Neuron (in vitro differentiated cells): ENCODE measurements around the gene MOSPD2.

ENCODE experiments used
- H2AFZ ChIP-seq: one replicate; pipeline ENCODE4 v1.6.1; 2013; ENCODE audit warnings: low read depth, mild to moderate bottlenecking, inconsistent platforms, low read length, moderate library complexity
- H3K27me3 ChIP-seq: one replicate; pipeline ENCODE4 v1.6.1; 2013; ENCODE audit warnings: low read length; ENCODE audit not compliant: insufficient read depth
- H3K36me3 ChIP-seq: one replicate; pipeline ENCODE4 v1.6.1; 2013; ENCODE audit warnings: low read length; ENCODE audit not compliant: insufficient read depth
- H3K4me1 ChIP-seq: one replicate; pipeline ENCODE4 v1.6.1; 2013; ENCODE audit warnings: low read length; ENCODE audit not compliant: insufficient read depth
- H3K4me3 ChIP-seq: 2 replicates; pipeline ENCODE4 v1.5.1; 2013; ENCODE audit warnings: mild to moderate bottlenecking, low read length, moderate library complexity
- H3K9me3 ChIP-seq: one replicate; pipeline ENCODE4 v1.6.1; 2013; ENCODE audit warnings: low read length

MOSPD2 gene

DNA sequence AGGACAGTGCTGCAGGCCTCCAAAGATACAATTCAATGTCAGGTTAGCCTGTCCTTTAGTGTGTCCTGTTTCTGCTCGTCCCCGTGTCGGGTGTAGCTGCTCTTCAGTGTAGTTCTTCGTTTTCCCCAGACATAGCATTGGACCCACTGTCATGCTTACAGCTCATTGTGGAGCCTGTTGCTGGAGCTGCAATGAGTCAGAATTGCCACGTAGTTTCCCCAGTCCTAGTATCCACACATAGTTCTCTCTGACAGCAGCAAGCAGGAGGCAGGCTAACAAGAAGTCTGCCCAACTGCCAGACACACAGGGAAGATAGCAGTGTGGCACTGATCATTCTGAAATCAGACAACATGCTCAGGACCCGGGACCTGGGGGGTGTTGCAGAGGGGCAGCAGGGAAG is 49.2 kb downstream of the MOSPD2 start:
- Histone ChIP-seq H3K4me1 (no peaks in the 10 kb centered on the region), H3K4me3 (no peak overlapping the region), H2AFZ (no peak overlapping the region), H3K9me3 (no peaks in the 10 kb centered on the region), H3K27me3 (peaks cover 3% of the 10 kb centered on the region), H3K36me3 (peaks cover 7% of the 10 kb centered on the region)

DNA sequence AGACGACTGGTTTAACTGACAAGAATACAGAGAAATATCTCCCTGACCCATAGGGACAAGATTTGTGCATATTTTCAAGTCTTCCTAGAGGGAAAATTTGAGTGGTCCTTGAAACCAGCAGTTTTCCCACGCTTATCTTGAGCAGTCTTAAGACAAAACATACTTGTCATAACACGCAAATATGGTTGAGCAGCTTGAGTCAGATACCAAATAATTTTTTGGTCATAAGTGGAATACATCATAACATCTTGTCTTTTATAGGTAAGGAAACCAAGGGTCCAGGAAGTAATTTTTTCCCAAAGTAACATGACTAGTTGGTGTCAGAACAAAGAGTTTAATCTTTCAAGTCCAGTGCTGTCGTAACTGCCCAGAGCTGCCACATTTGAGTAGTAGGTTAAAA is 50.5 kb downstream of the MOSPD2 start:
- no peaks in the 10 kb centered on the region for H3K9me3 ChIP-seq
- peaks cover 4% of the 10 kb centered on the region for H3K36me3 ChIP-seq
- no peaks in the 10 kb centered on the region for H3K27me3 ChIP-seq
- no peak overlapping the region for H2AFZ ChIP-seq
- H3K4me3 ChIP-seq: no peak overlapping the region
- no peaks in the 10 kb centered on the region for H3K4me1 ChIP-seq

DNA sequence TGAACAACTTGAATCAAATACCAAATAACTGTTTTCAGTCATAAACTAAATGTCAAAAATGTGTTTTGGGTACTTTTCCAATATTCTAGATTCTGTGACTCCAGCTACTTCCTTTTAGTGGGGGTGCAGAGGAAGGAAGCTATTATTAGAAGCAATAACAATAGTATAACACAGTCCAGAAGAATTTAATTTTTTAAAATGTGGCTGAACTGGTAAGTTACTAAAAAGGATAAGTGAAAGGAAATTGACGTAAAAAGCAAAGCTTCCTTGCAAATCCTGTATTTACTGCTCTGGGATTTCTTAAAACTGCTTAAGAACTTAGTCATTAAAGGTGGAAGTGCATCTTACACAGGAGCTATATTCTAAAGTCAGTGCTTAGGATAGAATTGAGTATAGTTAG is 53.2 kb downstream of the MOSPD2 start:
- Histone ChIP-seq H3K4me3 (no peak overlapping the region), H3K36me3 (no peaks in the 10 kb centered on the region)

DNA sequence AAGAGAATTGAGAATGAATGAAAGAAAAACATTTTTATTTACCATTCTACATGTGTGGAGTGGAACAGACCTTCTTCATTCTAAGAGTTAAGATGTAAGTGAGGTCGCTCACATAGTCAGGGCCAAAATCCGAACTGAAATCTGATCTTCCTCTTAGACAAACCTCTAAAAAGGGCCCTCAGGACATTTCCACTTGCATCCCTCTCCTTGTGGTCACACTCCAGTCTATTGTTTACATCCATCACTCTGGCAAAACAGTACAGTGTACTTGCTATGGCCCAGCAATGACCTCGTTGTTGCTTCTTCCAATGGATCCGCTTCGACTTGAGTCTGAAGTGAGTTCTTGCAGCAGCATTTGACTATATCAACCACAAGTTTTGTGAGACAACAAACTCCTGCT is 54.2 kb downstream of the MOSPD2 start:
- Histone ChIP-seq H3K36me3 (no peaks in the 10 kb centered on the region), H3K27me3 (no peaks in the 10 kb centered on the region), H3K4me1 (no peaks in the 10 kb centered on the region), H3K4me3 (no peak overlapping the region), H2AFZ (no peak overlapping the region), H3K9me3 (no peaks in the 10 kb centered on the region)

More for the DNA sequence above, 53.2 kb downstream of the MOSPD2 start:
- H3K4me1 ChIP-seq: no peaks in the 10 kb centered on the region
- H3K27me3 ChIP-seq: no peaks in the 10 kb centered on the region
- H2AFZ ChIP-seq: no peak overlapping the region
- H3K9me3 ChIP-seq: no peaks in the 10 kb centered on the region

DNA sequence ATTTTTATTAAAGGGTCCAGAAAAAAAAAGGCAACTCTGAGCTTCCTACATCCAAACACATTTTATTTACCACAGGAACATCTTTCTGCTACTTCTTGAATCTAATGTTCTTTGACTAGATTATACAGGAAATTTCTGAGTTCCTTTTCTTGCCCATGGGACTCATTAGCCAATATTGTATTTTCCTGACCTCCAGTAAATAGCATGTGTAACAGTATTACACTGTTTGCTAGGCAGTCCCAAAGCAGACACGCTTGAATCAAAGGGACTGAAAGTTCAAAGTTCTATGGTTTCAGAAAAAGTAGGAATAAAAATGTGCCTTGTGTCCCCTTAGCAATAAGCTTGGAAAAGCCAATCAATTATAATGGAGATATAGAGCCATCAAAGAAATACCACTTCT is 57.4 kb downstream of the MOSPD2 start:
- Histone ChIP-seq H3K9me3 (no peaks in the 10 kb centered on the region), H3K36me3 (no peaks in the 10 kb centered on the region), H3K4me1 (peaks cover 8% of the 10 kb centered on the region), H3K4me3 (no peak overlapping the region), H2AFZ (no peak overlapping the region), H3K27me3 (no peaks in the 10 kb centered on the region)

DNA sequence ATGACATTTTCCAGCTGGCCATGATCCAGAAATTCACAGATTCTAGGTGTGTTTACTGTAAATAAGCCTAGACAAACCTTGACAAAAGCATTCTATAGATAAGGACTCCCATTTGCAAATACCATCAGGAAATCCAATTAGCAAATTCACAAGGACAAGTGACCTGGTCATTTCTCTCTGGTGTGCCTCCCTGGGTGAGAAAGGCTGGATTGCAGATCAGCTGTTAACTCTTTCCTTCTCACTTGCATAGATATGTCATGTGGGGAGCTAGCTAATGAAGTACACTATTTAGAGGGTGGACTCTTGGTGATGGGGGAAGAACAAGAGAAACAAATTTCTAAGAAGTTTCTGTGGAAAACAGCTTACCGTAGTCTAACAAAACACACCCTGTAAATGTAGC is 58.9 kb downstream of the MOSPD2 start:
- Histone ChIP-seq H3K36me3 (no peaks in the 10 kb centered on the region), H2AFZ (no peak overlapping the region), H3K27me3 (no peaks in the 10 kb centered on the region), H3K4me3 (no peak overlapping the region), H3K4me1 (peaks cover 8% of the 10 kb centered on the region), H3K9me3 (no peaks in the 10 kb centered on the region)

DNA sequence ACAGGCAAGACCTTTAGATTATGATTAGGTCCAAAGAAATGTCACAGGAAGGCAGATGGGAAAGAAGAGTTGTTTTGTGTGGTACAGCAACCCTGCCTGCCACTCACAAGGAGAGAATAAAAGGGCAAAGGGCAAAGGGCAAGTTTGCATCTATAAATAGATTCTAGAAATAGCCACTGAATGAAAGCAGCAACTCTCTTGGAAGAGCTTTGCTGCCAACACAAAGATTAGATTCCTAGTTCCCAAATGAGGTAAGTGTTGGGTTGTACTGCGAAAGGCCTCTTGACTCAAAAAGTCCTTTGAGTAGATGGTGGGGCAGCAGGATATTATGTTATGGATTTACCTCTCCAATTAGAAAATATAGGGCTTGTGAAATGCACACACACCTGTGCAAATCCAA is 61.2 kb downstream of the MOSPD2 start:
- Histone ChIP-seq H3K36me3 (no peaks in the 10 kb centered on the region), H3K27me3 (no peaks in the 10 kb centered on the region), H2AFZ (no peak overlapping the region), H3K4me3 (no peak overlapping the region), H3K9me3 (no peaks in the 10 kb centered on the region), H3K4me1 (peaks cover 8% of the 10 kb centered on the region)

DNA sequence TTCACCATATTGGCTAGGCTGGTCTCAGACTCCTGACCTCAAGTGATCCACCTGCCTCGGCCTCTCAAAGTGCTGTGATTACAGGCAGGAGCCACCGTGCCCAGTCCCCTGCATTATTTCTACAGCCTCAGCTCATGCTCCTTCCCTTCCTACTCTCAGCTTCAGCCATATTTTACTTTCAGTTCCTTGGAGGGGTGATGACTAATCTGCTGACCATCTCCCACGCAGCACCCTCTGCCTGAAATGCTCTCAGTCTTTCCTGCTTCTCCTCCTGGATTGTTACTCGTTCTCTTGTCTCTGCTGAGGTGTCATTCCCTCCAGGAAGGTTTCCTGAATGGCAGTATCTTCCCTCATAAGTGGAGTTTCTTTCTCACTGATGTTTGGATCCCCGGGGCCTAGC is 63.3 kb downstream of the MOSPD2 start:
- Histone ChIP-seq H2AFZ (no peak overlapping the region), H3K4me1 (peaks cover 11% of the 10 kb centered on the region), H3K4me3 (no peak overlapping the region), H3K27me3 (no peaks in the 10 kb centered on the region), H3K36me3 (no peaks in the 10 kb centered on the region), H3K9me3 (no peaks in the 10 kb centered on the region)

DNA sequence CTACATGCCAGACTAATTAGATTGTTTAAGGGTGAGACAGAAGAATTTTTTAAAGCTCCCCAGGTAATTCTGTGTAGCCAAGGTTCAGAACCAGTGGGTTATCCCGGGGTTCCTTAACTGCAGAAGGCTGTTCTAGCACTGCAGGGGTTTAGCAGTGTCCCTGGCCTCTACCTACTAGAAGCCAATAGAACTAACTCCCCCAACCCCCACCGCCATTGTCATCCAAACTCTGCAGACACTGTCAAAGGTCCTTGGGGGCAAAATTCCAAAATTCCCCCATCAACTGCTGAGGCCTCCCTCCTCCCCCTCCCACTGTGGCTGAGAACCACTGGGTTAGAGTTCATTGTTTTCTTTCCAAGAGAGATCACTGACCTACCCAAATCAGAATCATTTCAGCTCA is 66.4 kb downstream of the MOSPD2 start:
- Histone ChIP-seq H3K27me3 (no peaks in the 10 kb centered on the region), H3K36me3 (no peaks in the 10 kb centered on the region), H2AFZ (no peak overlapping the region), H3K4me3 (no peak overlapping the region), H3K4me1 (peaks cover 3% of the 10 kb centered on the region), H3K9me3 (no peaks in the 10 kb centered on the region)

DNA sequence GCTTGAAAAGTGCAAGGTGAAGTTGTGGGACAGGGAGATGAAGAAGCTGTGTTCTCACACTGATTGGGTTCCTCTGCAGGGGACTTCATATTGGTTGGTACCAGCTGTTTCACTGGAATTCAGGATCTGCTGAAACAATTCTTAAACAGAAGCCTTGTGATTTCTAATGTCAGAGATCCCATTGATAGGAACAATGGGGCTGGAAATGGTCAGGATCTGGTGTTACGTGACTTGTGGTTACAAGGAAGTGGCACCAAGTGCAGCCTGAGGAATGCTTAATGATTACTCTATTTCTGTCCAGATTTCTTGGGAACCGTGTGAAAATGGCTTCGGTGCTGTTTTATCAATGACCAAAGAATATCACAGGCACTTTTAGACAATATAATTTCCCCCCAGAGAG is 68.1 kb downstream of the MOSPD2 start:
- H3K27me3 ChIP-seq: no peaks in the 10 kb centered on the region
- H2AFZ ChIP-seq: no peak overlapping the region
- no peaks in the 10 kb centered on the region for H3K36me3 ChIP-seq
- no peak overlapping the region for H3K4me3 ChIP-seq
- H3K4me1 ChIP-seq: peaks cover 2% of the 10 kb centered on the region
- H3K9me3 ChIP-seq: no peaks in the 10 kb centered on the region

DNA sequence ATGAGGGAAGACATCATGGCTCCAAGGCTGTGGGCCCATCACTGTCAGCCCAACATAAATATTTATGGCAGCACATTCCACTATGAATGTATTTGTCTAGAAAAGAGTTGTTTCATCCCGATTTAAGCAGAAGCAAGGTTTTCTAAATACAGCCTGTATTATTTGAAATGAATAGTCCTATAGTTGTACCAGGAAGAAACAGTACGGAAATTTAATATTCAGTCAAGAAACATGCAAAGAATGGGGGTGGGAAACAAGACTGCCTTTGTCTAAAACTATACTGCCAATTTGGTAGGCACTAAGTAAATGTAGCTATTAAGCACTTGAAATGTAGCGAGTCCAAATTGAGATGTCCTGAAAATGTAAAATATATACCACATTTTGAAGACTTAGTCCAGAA is 69.1 kb downstream of the MOSPD2 start:
- no peak overlapping the region for H2AFZ ChIP-seq

DNA sequence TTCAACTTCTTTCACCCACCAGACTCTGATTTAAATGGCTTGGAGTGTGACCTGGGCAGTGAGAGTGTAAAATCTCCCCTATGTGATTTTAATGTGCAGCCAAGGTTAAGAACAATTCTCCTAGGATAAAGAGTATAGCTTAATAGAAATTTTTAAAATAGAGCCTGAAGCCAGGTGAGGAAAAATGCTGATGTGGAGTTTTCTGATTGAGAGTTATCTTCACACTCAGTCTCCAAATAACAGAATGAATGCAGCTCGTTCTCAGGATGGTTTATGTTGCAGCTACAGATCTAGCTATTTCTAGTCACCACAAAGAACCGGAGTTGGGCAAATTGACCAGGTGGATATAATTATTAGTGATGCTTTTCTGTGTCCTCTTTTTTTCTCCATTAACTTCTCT is 70.7 kb downstream of the MOSPD2 start:
- H3K4me3 ChIP-seq: no peak overlapping the region
- no peaks in the 10 kb centered on the region for H3K9me3 ChIP-seq
- H3K27me3 ChIP-seq: no peaks in the 10 kb centered on the region
- H2AFZ ChIP-seq: no peak overlapping the region
- H3K4me1 ChIP-seq: peaks cover 2% of the 10 kb centered on the region
- no peaks in the 10 kb centered on the region for H3K36me3 ChIP-seq

More for the DNA sequence above, 69.1 kb downstream of the MOSPD2 start:
- peaks cover 2% of the 10 kb centered on the region for H3K4me1 ChIP-seq
- no peaks in the 10 kb centered on the region for H3K36me3 ChIP-seq
- H3K4me3 ChIP-seq: no peak overlapping the region
- H3K9me3 ChIP-seq: no peaks in the 10 kb centered on the region
- no peaks in the 10 kb centered on the region for H3K27me3 ChIP-seq

DNA sequence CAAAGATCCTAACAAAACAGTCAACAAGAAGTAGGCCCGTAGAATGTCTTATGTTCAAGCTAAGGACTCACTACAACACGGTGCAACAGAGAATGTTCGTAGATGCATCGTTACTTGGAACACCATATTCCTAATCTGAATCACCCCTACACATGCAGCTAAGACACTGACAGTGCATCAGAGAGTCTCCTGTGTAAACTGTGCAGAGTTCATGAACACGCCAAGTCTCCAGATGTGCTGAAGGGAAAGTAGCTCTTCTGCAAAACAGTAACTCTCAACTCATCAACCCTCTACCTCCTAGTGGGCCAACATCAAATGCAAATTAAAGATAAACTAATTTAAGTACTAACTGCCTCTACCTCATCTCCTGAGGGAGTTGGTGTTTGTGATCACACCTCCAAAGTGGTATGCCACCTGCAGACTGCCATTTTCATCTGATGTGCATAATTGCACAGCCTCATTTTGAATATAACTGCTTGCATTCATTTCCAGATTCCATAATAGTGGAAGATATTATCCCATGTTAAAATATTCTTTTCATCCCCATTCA is 73.5 kb downstream of the MOSPD2 start:
- Histone ChIP-seq H3K27me3 (no peaks in the 10 kb centered on the region), H3K4me3 (no peak overlapping the region), H3K36me3 (no peaks in the 10 kb centered on the region), H2AFZ (no peak overlapping the region), H3K9me3 (no peaks in the 10 kb centered on the region), H3K4me1 (no peaks in the 10 kb centered on the region)

DNA sequence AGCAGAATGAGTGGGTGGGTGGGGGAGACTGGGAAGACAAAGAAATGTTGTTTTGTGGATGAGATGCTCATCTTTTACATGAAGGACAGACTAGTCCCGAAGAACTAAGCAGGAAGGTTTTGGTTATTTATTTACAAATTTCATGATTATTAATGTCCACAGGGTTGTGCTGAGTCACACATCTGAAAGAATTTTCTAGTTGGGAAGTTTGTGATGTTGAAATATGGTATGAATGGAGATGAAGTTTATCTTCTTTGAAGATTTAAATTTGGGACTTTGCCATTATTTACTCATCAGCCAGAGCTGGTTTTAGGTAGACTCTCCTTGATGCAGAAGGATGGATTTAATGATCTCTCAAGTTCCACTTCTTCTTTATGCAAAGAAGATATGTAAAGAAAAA is 75.5 kb downstream of the MOSPD2 start:
- no peaks in the 10 kb centered on the region for H3K9me3 ChIP-seq
- H3K4me1 ChIP-seq: no peaks in the 10 kb centered on the region
- no peak overlapping the region for H3K4me3 ChIP-seq
- H3K27me3 ChIP-seq: no peaks in the 10 kb centered on the region
- H2AFZ ChIP-seq: no peak overlapping the region
- no peaks in the 10 kb centered on the region for H3K36me3 ChIP-seq
